Neural progenitor cell (in vitro differentiated cells): ENCODE results near the gene C1orf50.

ENCODE experiments used
- EZH2 ChIP-seq: fragments of 200-600 bp; sonication (generic); IDR thresholded peaks from 2 replicates; pipeline ENCODE4 v1.6.1; 2017; ENCODE audit warnings: antibody characterized with exemption, mild to moderate bottlenecking, moderate library complexity
- EZH2phosphoT487 ChIP-seq: fragments of 200-600 bp; sonication (generic); IDR thresholded peaks from 2 replicates; pipeline ENCODE4 v1.6.1; 2017; ENCODE audit warnings: antibody characterized with exemption
- TF ChIP-seq, protein P1 (sequence below): fragments of 200-600 bp; sonication (generic); IDR thresholded peaks from 2 replicates; pipeline ENCODE4 v1.5.1; 2017; ENCODE audit warnings: antibody characterized with exemption, mild to moderate bottlenecking

DNA sequence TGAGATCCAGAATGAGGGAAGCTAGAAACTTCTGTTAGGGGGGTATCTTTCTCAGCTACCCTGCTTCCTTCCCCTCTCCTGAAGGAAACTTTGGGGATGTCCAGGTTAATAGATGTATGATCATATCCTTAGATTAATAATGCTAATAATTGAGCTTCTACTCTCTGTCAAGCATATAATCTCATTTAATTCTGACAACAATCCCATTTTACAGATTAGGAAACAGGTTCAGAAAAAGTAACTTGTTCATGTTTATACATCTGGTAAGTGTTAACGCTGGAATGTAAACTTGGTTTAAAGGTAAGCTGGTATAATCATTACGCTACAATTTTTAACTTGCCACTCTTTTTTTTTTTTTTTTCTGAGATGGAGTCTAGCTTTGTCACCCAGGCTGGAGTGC, 16.0 kb downstream of the C1orf50 start:
- TF ChIP-seq, protein P1, sequence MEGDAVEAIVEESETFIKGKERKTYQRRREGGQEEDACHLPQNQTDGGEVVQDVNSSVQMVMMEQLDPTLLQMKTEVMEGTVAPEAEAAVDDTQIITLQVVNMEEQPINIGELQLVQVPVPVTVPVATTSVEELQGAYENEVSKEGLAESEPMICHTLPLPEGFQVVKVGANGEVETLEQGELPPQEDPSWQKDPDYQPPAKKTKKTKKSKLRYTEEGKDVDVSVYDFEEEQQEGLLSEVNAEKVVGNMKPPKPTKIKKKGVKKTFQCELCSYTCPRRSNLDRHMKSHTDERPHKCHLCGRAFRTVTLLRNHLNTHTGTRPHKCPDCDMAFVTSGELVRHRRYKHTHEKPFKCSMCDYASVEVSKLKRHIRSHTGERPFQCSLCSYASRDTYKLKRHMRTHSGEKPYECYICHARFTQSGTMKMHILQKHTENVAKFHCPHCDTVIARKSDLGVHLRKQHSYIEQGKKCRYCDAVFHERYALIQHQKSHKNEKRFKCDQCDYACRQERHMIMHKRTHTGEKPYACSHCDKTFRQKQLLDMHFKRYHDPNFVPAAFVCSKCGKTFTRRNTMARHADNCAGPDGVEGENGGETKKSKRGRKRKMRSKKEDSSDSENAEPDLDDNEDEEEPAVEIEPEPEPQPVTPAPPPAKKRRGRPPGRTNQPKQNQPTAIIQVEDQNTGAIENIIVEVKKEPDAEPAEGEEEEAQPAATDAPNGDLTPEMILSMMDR, result no peak
- TF ChIP-seq EZH2phosphoT487 (no peak), EZH2 (no peak)
